B cell (primary cell): ENCODE results near the gene FTO. TPM values are rescaled to one million over a fixed set of nuclear protein-coding genes. Genes with fewer than 3 reads are reported as not detected.

Experiments
- ATAC-seq: fragments of 200-7000 bp; cut with Tn5 transposase; one replicate; pipeline ENCODE4 v1.10.0; 2021; ENCODE audit warnings: low read depth, mild to moderate bottlenecking, moderate number of reproducible peaks, moderate library complexity
- CTCF ChIA-PET: fragments of 350-600 bp; sonication (Branson Sonifier 250); formaldehyde crosslinking; loops from one replicate; lab custom pipeline; 2021; ENCODE audit warnings: antibody characterized with exemption, inconsistent platforms; lab: Charles Lee
- POLR2A ChIA-PET: fragments of 350-600 bp; sonication (Branson Sonifier 250); formaldehyde crosslinking; loops from one replicate; lab custom pipeline; 2021; ENCODE audit warnings: antibody characterized with exemption; lab: Charles Lee
- DNase-seq: peaks from one replicate; pipeline ENCODE4 v3.0.0; 2013
- H2AFZ ChIP-seq: 2 replicates; pipeline ENCODE4 v1.6.1; 2012; ENCODE audit warnings: mild to moderate bottlenecking, low read depth, low read length; ENCODE audit not compliant: insufficient read depth, poor library complexity, severe bottlenecking
- H3K27ac ChIP-seq, 2 donors: 1 replicate in 1 of 2; 2 replicates in 1 of 2; pipeline ENCODE4 v1.5.1; 2012 to 2013; ENCODE audit warnings: low read length in 2 of 2, mild to moderate bottlenecking in 2 of 2, moderate library complexity in 1 of 2
- H3K27me3 ChIP-seq, 4 experiments: fragments of 200-600 bp in 1 of 4; sonication (generic) in 1 of 4; replicated peaks in 1 of 4; 1 replicate in 2 of 4; 2 replicates in 2 of 4; pipeline versions ENCODE4 v1.6.1 to v1.7.0; 2013 to 2016; ENCODE audit warnings: low read length in 3 of 4, mild to moderate bottlenecking in 2 of 4, mixed read lengths in 1 of 4, moderate library complexity in 1 of 4; ENCODE audit not compliant: insufficient read depth in 4 of 4, control insufficient read depth in 3 of 4; ENCODE audit errors: control extremely low read depth in 1 of 4
- H3K36me3 ChIP-seq, 2 experiments: replicated peaks in 1 of 2; 1 replicate in 1 of 2; 2 replicates in 1 of 2; pipeline versions ENCODE4 v1.6.1 to v1.7.1; 2013; ENCODE audit warnings: low read length in 1 of 2; ENCODE audit not compliant: insufficient read depth in 2 of 2, control insufficient read depth in 1 of 2; ENCODE audit errors: control extremely low read depth in 1 of 2, extremely low read depth in 1 of 2
- H3K4me1 ChIP-seq, 2 donors: fragments of 200-600 bp in 1 of 2; sonication (generic) in 1 of 2; 1 replicate in 1 of 2; 2 replicates in 1 of 2; pipeline versions ENCODE4 v1.5.1 to v1.6.1; 2013 to 2017; ENCODE audit warnings: low read length in 2 of 2; ENCODE audit not compliant: control insufficient read depth in 2 of 2, insufficient read depth in 2 of 2
- H3K4me2 ChIP-seq: replicated peaks from 2 replicates; pipeline ENCODE3; 2012; ENCODE audit warnings: mild to moderate bottlenecking, low read depth, low read length; ENCODE audit not compliant: poor library complexity, severe bottlenecking
- H3K4me3 ChIP-seq, 5 experiments: fragments of 200-600 bp in 1 of 5; sonication (generic) in 1 of 5; 1 replicate in 3 of 5; 2 replicates in 2 of 5; pipeline versions ENCODE4 v1.5.1 to v1.7.0; 2011 to 2016; ENCODE audit warnings: low read length in 4 of 5, mild to moderate bottlenecking in 4 of 5, low read depth in 2 of 5, control low read depth in 1 of 5, moderate library complexity in 1 of 5; ENCODE audit not compliant: insufficient read depth in 1 of 5; ENCODE audit errors: control extremely low read depth in 1 of 5, extremely low read depth in 1 of 5
- H3K79me2 ChIP-seq: fragments of 200-600 bp; sonication (generic); one replicate; pipeline ENCODE4 v1.6.0; 2016; ENCODE audit warnings: low read length; ENCODE audit not compliant: control insufficient read depth, insufficient read depth
- H3K9ac ChIP-seq: fragments of 200-600 bp; sonication (generic); 2 replicates; pipeline ENCODE4 v1.6.1; 2017; ENCODE audit warnings: mild to moderate bottlenecking, low read length, moderate library complexity
- H3K9me3 ChIP-seq, 3 donors: one replicate each; pipeline versions ENCODE4 v1.6.1 to v1.7.1; 2013; ENCODE audit warnings: low read length in 2 of 3; ENCODE audit not compliant: control insufficient read depth in 2 of 3, insufficient read depth in 1 of 3; ENCODE audit errors: control extremely low read depth in 1 of 3
- H4K20me1 ChIP-seq: 2 replicates; pipeline ENCODE4 v1.6.0; 2012; ENCODE audit warnings: mild to moderate bottlenecking, low read length; ENCODE audit not compliant: insufficient read depth, control insufficient read depth, poor library complexity, severe bottlenecking
- H3K27ac Mint-ChIP-seq: one replicate; pipeline ENCODE4 v1.8.0; 2021; ENCODE audit warnings: mixed read lengths
- H3K27me3 Mint-ChIP-seq: one replicate; pipeline ENCODE4 v1.8.0; 2021; ENCODE audit warnings: mixed read lengths
- H3K4me1 Mint-ChIP-seq: one replicate; pipeline ENCODE4 v1.8.0; 2021; ENCODE audit warnings: mixed read lengths
- H3K4me3 Mint-ChIP-seq: one replicate; pipeline ENCODE4 v1.8.0; 2021; ENCODE audit warnings: mixed read lengths
- H3K9me3 Mint-ChIP-seq: one replicate; pipeline ENCODE4 v1.8.0; 2022; ENCODE audit warnings: mixed read lengths; ENCODE audit not compliant: insufficient read depth
- CTCF ChIP-seq: fragments of 200-600 bp; IDR thresholded peaks from one replicate; pipeline ENCODE4 v1.8.0; 2022; ENCODE audit warnings: antibody characterized with exemption, mild to moderate bottlenecking
- EZH2 ChIP-seq: IDR thresholded peaks from 2 replicates; pipeline ENCODE4 v1.6.1; 2012; ENCODE audit warnings: borderline replicate concordance, low read depth, mild to moderate bottlenecking, moderate library complexity, low read length; ENCODE audit not compliant: insufficient read depth, poor library complexity, severe bottlenecking
- WGBS: methylation state at CpG from one replicate; pipeline ENCODE4 v1.1.5; 2013; ENCODE audit warnings: missing lambda C conversion rate; ENCODE audit not compliant: insufficient coverage; 5-methylcytosine and 5-hydroxymethylcytosine counted together
- intact Hi-C: fragments of 100-400 bp; cut with micrococcal nuclease; formaldehyde crosslinking; loops from one replicate; pipeline ENCODE4 v1.10.0; 2022
- polyA plus RNA-seq: library from polyadenylated mRNA; depleted of rRNA; stranded (reverse); fragments of >200 nt; gene quantifications from 2 replicates; pipeline ENCODE4 v1.2.3, GENCODE V29; 2012
- total RNA-seq, 2 donors: library from RNA; stranded (reverse); fragments of 120-200 nt in 1 of 2; gene quantifications; 1 replicate in 1 of 2; 2 replicates in 1 of 2; pipeline versions ENCODE4 v1.2.3 to v1.2.4, GENCODE V29; 2013 to 2022

The FTO gene
- total and polyA plus RNA-seq, 2 donors (not counting 1 experiment from before 2014, with no cell fraction given): 26.5 to 68.5 TPM

- Histone ChIP-seq H3K9me3 (no peaks in the 10 kb centered on the region), H3K4me1 (peaks cover 7 to 17% of the 10 kb centered on the region in 2 donors), H3K4me2 (no peak overlapping the region), H3K27ac (no peak overlapping the region), H4K20me1 (peaks cover 11% of the 10 kb centered on the region), H3K27me3 (no peaks in the 10 kb centered on the region), H3K9ac (no peak overlapping the region), H2AFZ (no peak overlapping the region), H3K79me2 (peaks cover 84% of the 10 kb centered on the region), H3K4me3 (no peak overlapping the region), H3K36me3 (no peaks in the 10 kb centered on the region)
- no CpG with 5 or more reads among the region's 3 CpGs for WGBS
- Mint-ChIP-seq H3K4me1 (peaks cover 11% of the 10 kb centered on the region), H3K9me3 (no peaks in the 10 kb centered on the region), H3K27ac (no peak overlapping the region), H3K27me3 (no peaks in the 10 kb centered on the region), H3K4me3 (no peak overlapping the region)
- ATAC-seq: no peak
- ChIA-PET POLR2A (no interaction called here), CTCF (no interaction called here)
- DNase-seq: no peak
- TF ChIP-seq CTCF: no peak
- no peak for TF ChIP-seq EZH2
- intact Hi-C loops: no loop called here
These were observed 75.2 kb downstream of the FTO start for GRCh38 chr16:53779186-53779585.

GRCh38 chr16:53780051-53780450 lies 76.1 kb downstream of the FTO start:
- H3K9ac ChIP-seq: no peak overlapping the region
- 100% methylated on average over 1 of the region's 3 CpGs for WGBS
- H3K36me3 ChIP-seq: no peaks in the 10 kb centered on the region
- POLR2A ChIA-PET: no interaction called here
- H3K79me2 ChIP-seq: peaks cover 80% of the 10 kb centered on the region
- peaks cover 11% of the 10 kb centered on the region for H3K4me1 Mint-ChIP-seq
- no peak overlapping the region for H3K4me3 Mint-ChIP-seq
- no peak overlapping the region for H2AFZ ChIP-seq
- no peaks in the 10 kb centered on the region for H3K9me3 ChIP-seq
- H3K27me3 ChIP-seq: no peaks in the 10 kb centered on the region
- ATAC-seq (no peak), DNase-seq (no peak)
- intact Hi-C loops: no loop called here
- H3K4me3 ChIP-seq: no peak overlapping the region
- peaks cover 11% of the 10 kb centered on the region for H4K20me1 ChIP-seq
- CTCF ChIA-PET: no interaction called here
- H3K4me2 ChIP-seq: no peak overlapping the region
- no peaks in the 10 kb centered on the region for H3K9me3 Mint-ChIP-seq
- H3K4me1 ChIP-seq: peaks cover 4 to 9% of the 10 kb centered on the region in 2 donors
- H3K27me3 Mint-ChIP-seq: no peaks in the 10 kb centered on the region
- H3K27ac ChIP-seq: no peak overlapping the region
- no peak overlapping the region for H3K27ac Mint-ChIP-seq
- TF ChIP-seq CTCF: no peak
